T-helper 9 cell (primary cell): ENCODE results near the gene DRAP1.
"Not testable (repeated sequence)": the region's sequence is repeated elsewhere in the genome, so short reads cannot be mapped to it uniquely, and the experiment has no call there.

Experiments used
- DNase-seq: peaks from one replicate; pipeline ENCODE4 v3.0.0-alpha.2; 2020

The DRAP1 gene

DNA sequence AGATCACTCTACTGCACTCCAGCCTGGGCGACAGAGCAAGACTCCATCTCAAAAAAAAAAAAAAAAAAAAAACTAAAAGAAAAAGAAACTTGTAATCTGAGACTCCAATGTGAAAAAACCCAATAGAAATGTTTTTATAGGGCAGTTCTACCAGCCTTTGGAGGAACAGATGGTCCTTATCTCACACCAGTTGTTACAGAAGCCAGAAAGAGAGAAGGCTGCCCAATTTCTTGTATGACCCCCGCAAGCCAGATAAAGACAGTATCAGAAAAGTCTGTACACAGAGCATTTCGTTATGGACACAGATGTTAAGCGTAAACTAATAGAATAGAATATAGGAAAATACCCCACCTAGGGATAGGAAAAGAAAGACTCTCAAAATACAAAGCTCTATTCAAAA, 14.8 kb downstream of the DRAP1 start:
- no peak for DNase-seq

DNA sequence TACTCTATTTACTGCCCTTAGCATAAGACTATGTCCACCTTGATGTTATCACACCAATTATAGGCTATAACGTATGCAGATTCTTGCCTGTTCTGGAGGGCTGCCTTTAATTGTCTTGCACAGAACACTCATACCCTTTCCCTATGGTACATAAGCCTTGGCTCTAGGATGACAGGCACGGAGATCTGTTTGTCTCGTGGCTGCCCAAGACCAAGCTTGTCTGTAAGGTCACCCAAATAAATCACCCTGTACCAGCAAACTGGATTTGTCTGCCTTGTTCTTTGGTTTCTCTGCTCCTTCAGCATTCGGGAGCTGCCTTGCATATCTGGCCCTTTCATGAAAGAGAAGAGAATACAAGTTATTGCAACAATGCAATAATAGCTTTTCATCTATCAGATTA, 18.5 kb downstream of the DRAP1 start:
- no peak for DNase-seq

DNA sequence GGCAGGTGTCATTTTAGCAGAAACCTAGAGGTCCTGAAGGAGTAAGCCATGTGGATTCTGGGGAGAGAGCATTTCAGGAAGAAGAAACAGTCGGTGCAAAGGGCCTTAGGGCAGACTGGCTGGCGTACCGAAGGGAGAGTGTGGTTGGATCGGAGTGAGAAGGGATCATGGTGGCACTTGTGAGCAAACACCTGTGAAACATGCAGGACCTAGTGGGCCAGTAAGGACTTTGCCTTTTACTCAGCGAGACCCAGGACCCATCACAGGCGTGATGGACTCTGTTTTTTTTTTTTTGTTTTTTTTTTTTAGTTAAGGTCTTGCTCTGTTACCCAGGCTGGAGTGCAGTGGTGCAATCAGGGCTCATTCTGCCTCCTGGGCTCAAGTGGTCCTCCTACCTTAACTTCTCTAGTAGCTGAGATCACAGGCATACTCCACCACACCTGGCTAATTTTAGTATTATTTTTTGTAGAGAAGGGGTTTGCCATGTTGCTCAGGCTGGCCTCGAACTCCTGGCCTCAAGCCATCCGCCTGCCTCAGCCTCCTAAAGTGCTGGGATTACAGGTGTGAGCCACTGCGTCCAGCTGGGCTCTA, 22.6 kb downstream of the DRAP1 start:
- no peak for DNase-seq

DNA sequence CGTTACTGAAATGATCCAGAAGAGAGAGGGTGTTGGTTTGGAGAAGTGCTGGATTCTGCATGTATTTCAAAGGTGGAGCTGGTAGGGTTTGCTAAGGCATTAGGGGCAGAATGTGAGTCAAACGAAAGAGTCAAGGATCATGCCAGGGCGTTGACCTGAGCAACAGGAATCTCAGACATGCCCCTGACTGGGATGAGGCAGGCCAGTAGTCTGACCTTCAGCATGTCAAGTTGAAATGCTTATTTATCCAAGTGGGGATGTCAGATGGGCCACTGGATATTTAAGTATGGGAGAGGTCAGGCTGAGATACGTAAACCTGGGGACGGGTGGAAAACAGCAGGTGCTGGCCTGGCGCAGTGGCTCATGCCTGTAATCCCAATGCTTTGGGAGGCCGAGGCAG, 23.3 kb downstream of the DRAP1 start:
- no peak for DNase-seq

DNA sequence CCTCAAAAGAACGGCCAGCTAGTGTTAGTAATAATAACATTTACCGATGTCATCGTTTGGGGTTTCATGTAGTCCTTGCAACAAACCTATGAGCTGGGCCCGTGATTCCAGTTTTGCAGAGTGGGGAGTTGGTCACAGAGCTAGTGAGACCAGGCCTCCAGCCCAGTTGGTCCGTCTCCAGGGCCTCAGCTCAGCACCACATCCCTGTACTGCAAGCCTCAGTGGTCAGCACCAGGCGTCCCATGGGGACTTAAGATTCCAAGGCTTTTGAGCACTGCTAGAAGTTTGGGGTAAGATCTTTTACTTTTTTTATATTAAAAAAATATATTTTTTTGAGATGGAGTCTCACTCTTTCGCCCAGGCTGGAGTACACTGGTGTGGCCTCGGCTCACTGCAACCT, 25.0 kb downstream of the DRAP1 start:
- DNase-seq = no peak

DNA sequence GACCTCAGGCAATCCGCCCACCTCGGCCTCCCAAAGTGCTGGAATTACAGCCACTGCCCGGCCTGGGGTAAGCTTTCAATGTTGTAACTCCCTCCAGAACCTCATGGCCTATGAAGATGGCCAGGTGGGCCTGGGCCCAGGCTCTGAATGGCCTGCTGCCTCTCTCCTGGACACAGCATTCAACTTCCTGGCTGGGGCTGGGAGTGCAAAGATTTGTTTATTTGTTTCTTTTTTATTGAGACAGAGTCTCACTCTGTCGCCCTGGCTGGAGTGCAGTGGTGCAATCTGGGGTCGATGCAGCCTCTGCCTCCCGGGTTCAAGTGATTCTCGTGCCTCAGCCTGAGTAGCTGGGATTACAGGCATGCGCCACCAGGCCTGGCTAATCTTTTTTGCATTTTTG, 25.5 kb downstream of the DRAP1 start:
- DNase-seq = no peak

DNA sequence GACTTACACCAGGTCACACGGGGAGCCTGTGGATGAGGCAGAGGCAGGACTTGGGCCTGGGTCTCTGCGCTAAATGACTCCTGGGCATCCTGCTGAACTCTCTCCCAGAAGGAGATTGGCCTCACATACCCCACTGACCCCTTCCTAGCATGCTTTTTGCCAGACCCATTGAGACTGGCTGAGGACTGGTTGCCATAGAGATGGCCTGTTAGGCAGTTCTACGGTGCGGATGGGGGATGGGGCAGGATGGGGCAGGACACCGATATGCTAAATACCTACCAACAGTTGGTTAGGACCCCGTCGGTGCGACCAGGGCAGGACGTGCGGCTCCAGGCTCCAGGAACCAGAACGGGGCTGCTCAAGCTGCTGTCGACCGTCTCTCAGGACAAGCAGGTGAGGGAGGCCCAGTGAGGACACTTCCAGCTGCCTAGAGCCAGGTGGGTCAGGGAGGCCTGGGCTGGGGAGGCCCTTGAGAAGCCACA, 26.2 kb downstream of the DRAP1 start, which contains the start of gene TSGA10IP:
Gene TSGA10IP (plus strand): TSS at position 51 of the 482 bp plus-strand sequence. CDS start 196 bp downstream, at position 247.
- no peak for DNase-seq

DNA sequence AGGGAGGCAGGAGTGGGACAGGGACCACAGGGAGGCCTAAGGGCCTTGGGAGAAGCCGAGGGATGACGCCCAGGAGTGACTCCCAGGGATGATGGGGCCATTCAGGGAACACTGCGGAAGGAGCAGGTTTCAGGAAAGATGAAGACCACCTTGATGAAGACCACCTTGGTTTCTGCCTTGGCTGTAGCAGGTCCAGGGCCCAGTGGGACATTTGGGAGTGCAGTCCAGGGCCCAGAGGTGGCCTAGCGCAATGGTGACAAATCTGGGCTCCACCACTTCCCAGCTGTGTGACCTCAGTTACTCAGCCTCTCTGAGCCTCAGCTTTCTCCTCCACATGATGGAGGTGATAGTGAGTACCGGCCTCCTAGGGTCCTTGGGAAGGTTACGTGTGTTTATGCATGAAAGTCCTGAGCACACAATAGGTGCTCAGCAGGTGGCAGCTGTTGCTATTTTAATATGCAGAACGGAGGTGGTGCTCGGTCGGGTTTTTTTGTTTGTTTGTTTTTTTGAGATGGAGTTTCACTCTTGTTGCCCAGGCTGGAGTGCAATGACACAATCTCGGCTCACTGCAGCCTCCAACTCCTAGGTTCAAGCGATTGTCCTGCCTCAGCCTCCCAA, 26.8 kb downstream of the DRAP1 start:
- no peak for DNase-seq

DNA sequence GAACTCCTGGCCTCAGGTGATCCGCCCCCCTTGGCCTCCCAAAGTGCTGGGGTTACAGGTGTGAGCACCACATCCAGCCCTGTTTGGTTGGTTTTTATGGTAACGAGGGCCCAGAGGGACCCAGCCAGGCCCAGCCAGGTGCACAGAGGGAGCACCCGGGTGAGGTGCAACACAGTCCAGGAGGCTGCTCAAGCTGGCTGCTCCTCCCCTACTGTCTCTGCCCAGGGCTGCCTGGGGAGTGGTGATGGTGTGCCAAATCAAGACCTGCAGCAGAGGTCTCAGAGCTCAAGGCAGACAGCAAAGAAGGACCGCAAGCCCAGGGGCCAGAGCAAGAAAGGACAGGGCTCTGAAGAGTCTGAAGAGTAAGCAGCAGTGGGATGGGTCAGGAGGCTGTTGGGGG, 27.4 kb downstream of the DRAP1 start:
- no peak for DNase-seq

DNA sequence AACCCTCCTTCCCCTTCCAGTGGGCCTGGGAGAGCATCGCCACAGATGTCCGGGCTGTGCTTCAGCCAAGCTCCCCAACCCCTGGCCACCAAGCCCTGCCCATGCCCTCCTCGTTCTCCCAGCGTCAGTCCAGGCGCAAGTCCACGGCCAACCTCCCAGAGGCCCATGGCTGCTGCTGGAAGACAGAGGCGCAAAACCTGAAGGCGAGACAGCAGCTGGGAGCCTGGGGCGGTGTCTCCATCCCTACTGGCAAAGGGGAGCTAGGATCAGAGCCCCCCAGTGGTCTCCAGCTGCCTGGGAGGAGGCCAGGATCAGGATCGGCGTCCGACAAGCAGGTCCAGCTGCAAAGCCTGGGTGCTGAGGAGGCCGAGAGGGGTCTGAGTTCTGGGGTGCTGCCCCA, 27.9 kb downstream of the DRAP1 start:
- DNase-seq = no peak

DNA sequence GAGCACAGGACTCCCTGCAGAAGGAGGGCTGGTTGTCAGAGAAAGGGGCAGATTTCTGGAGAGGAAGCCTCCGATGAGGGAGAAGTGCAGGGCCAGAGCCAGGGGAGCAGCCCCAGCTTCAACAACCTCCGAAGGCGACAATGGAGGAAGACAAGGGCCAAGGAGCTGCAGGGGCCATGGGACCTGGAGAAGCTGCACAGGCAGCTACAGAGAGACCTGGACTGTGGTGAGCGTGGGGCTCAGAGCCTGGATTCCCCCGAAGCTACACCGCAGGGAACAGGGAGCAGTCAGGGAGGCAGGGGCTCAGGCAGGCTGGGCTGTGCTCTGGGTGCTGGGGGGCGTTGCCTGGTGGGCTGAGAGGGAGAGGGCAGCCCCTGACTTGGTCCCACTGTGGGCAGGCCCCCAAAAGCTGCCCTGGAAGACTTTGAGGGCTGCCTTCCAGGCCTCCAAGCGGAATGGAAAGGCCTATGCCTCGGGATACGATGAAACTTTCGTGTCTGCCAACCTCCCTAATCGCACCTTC, 28.4 kb downstream of the DRAP1 start:
- no peak for DNase-seq

DNA sequence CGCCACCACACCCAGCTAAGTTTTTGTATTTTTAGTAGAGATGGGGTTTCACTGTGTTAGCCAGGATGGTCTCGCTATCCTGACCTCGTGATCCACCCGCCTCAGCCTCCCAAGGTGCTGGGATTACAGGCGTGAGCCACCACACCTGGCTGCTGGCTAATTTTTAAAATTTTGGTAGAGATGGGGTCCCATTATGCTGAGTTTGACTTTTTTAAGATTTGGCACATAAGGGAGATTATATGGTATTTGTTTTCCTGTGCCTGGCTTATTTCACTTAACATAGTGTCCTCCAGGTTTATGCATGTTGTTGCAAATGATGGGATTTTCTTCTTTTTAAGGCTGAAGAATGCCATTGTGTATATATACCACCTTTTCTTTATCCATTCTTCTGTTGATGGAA, 31.5 kb downstream of the DRAP1 start:
- DNase-seq = not testable (repeated sequence)

DNA sequence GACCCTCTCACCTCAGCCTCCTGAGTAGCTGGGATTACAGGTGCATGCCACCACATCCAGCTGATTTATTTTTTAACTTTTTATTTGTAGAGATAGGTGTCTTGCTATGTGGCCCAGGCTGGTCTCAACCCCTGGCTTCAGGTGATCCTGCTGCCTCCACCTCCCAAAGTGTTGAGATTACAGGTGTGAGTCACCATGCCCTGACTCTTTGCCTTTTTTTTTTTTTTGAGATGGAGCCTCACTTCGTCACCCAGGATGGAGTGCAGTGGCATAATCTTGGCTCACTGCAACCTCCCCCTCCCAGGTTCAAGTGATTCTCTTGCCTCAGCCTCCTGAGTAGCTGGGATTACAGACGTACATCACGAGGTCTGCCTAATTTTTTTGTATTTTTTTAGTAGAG, 32.4 kb downstream of the DRAP1 start:
- DNase-seq = not testable (repeated sequence)

DNA sequence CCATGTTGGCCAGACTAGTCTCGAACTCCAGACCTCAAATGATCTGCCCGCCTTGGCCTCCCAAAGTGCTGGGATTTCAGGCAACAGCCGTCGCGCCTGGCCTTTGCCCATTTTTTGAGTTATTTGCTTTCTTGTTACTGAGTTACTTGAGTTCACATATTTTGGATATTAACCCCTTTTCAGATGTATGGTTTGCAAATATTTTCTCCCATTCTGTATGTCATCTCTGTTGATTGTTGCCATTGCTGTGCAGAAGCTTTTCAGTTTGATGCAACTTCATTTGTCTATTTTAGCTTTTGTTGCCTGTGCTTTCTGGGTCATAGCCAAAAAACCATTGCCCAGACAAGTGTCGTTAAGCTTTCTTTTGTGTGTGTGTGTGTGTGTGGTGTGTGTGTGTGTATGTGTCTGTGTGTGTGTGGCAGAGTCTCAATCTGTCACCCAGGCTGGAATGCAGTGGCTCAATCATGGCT, 32.9 kb downstream of the DRAP1 start:
- no peak for DNase-seq

DNA sequence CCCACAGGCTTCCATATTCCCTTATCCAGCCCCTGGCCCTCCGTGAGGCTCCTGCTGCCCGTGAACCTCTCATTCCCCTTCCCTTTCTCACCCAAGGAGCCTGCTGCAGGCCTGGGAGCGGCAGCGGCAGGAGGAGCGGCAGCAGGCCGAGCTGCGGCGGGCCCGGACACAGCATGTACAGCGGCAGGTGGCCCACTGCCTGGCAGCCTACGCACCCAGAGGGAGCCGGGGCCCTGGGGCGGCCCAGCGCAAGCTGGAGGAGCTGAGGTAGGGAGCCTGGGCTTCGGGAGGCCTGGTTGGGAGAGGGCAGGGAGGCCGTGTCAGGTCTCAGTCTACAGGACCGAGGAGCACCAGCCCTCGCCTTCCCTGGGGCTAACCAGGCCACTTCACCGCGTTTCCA, 34.2 kb downstream of the DRAP1 start:
- DNase-seq = no peak

DNA sequence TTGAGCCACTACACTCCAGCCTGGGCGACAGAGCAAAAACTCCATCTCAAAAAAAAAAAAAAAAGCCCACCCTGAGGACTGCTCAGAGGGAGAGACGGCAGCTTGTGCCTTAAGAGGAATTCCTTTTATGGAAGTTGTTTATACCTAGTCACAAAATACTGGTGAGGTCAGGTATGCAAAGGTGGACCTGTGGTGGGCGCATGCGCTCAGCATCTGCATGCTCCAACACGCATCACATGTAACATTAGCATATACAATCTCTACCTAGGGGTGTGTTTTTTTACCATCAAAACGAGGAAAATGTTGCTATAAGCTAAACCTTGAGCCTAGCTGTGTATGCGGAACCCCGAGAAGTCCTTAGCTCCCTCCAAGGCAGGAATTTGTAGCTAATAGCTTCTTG, 35.5 kb downstream of the DRAP1 start:
- no peak for DNase-seq

DNA sequence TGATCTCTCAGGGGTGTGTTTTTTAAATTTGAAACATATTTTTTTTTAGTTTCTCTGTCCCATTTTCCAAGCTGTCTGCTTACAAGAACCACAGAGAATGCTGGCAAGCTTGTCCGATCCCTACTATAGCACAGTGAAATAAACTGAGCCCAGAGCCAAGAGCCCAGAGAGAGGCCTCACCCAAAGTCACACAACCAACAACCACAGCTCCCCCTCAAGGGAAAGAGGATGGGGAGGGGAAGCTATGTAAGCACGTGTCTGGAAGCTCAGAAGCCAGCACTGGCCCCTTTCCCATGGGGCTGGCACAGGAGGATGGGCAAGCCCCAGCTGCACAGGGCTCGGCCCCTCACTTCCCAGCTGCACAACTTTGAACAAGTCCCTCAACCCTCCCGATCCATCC, 39.1 kb downstream of the DRAP1 start:
- no peak for DNase-seq

DNA sequence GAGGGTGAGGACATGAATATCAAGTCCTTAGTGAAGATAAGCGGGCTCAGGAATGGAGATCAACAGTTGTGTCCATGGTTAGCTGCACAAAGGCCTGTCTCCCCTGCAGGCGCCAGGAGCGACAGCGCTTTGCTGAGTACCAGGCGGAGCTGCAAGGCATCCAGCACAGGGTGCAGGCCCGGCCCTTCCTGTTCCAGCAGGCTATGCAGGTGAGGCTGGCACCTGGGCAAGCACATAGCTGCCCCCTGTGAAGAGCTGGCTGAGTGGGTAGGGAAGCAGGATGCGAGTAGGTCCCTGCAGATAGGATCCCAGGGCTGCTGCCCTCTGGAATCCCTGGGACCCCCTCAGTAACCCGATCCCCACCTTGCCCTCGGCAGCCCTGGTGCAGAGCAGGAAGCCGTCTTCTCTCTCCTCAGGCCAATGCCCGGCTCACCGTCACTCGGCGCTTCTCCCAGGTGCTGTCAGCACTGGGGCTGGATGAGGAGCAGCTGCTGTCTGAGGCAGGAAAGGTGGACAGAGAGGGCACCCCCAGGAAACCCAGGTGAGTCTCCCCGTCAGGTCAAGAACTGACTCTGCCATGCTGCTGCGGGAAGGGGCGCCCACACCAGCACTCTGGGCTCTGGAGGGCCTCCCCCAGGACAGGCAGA, 39.7 kb downstream of the DRAP1 start:
- DNase-seq = no peak

DNA sequence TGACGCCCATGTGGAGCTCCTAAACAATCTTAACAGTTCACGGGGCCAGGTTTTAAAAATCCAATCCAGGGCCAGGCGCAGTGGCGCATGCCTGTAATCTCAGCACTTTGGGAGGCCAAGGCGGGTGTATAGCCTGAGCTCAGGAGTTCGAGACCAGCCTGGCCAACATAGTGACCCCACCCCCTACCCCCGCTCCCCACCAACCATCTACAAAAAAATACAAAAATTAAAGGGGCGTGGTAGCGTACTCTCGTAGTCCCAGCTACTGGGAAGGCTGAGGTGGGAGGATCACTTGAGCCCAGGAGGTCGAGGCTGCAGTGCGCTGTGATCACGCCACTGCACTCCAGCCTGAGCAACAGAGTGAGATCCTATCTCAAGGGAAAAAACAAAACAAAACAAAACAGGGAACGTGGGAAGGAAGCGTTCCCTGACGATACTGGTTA, 41.6 kb downstream of the DRAP1 start:
- DNase-seq = no peak

DNA sequence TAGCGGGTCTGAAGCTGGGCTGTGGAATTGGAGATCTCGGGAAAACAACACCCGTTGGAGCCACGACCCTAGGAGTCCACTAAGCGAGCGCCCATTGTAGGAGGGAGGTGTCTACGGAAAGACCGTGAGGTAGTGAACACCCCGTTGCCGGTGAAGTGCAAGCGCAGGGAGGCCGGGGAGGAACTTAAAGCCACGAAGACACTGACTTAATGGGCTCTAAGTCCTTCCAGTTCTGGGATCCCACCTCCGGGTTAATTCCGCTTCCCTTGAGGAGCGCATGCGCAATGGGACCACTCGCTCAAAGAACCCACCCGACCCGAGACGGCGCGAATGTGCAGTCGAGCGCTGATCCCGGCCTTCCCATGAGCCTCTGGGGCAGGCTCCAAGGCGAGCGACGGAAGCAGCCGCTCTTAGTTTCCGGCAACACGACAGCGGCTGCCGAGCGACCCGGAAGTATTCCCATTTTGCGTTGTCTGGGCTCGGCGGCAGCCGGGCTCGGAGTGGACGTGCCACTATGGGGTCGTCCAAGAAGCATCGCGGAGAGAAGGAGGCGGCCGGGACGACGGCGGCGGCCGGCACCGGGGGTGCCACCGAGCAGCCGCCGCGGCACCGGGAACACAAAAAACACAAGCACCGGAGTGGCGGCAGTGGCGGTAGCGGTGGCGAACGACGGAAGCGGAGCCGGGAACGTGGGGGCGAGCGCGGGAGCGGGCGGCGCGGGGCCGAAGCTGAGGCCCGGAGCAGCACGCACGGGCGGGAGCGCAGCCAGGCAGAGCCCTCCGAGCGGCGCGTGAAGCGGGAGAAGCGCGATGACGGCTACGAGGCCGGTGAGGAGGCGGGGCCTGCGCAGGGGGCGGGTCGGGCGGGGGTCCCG, 42.3 kb downstream of the DRAP1 start, which contains the start of gene SART1:
Gene SART1 (plus strand): TSS at position 468 of the 874 bp plus-strand sequence. CDS start 47 bp downstream, at position 515.
- DNase-seq = peak; percentile 91

DNA sequence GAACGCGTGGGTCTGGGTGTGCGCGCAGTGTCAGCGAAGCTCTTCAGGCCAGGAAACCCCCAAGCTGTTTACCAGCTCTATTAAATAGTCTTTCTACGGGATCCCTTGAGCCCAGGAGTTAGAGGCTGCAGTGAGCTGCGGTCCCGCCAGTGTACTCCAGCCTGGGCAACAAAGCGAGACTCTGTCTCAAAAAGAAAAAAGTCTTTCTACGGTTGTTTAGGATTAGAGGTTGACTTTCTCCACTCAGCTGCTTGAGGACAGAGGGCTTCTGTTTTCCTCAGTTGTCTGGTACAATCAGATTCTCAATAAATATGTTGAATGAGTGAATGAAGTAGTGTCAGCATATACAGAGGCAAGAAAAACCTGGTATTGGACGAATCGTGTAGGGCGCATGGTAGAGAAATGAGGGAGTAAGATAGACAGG, 42.9 kb downstream of the DRAP1 start:
- DNase-seq = no peak

DNA sequence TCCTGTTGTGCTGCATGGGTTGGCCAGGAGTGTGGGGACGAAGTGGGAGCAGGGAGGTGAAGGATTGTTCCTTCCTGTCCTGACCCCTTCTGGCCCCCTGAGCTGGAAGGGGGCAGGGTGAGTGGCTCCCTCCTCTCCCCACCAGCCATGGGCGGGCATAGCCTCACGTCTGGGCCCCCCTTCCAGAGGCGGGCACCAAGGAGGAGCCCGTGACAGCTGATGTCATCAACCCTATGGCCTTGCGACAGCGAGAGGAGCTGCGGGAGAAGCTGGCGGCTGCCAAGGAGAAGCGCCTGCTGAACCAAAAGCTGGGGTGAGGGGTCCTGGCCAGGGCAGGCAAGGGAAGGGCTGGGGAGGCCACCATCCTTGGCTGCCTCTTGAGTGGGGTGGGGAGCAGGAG, 45.7 kb downstream of the DRAP1 start:
- no peak for DNase-seq
